Neutrophil (primary cell): ENCODE measurements around the gene UFM1.

Experiments
- H3K27ac ChIP-seq: fragments of 200-600 bp; sonication (generic); 2 replicates; pipeline ENCODE4 v1.5.1; 2016; ENCODE audit warnings: mild to moderate bottlenecking, moderate library complexity
- H3K27me3 ChIP-seq: fragments of 200-600 bp; sonication (generic); 2 replicates; pipeline ENCODE4 v1.6.0; 2016; ENCODE audit warnings: mild to moderate bottlenecking
- H3K36me3 ChIP-seq: fragments of 200-600 bp; sonication (generic); 2 replicates; pipeline ENCODE4 v1.5.1; 2017
- H3K4me1 ChIP-seq, 2 experiments: fragments of 200-600 bp in 1 of 2; sonication (generic) in 1 of 2; 1 replicate in 1 of 2; 2 replicates in 1 of 2; pipeline versions ENCODE4 v1.5.1 to v1.6.1; 2013 to 2016; ENCODE audit warnings: low read depth in 1 of 2, low read length in 1 of 2, mild to moderate bottlenecking in 1 of 2, moderate library complexity in 1 of 2; ENCODE audit not compliant: control insufficient read depth in 1 of 2, insufficient read depth in 1 of 2
- H3K4me3 ChIP-seq, 2 experiments: fragments of 200-600 bp in 1 of 2; sonication (generic) in 1 of 2; 1 replicate in 1 of 2; 2 replicates in 1 of 2; pipeline ENCODE4 v1.5.1; 2013 to 2016; ENCODE audit warnings: low read depth in 1 of 2, low read length in 1 of 2, mild to moderate bottlenecking in 1 of 2, moderate library complexity in 1 of 2
- H3K9me3 ChIP-seq: fragments of 200-600 bp; sonication (generic); 2 replicates; pipeline ENCODE4 v1.5.1; 2016
- CTCF ChIP-seq: fragments of 200-600 bp; sonication (generic); IDR thresholded peaks from 2 replicates; pipeline ENCODE4 v1.5.1; 2016; ENCODE audit warnings: antibody characterized with exemption

Gene UFM1

GRCh38 chr13:38394777-38395496 lies 45.3 kb downstream of the UFM1 start:
- Histone ChIP-seq H3K9me3 (no peaks in the 10 kb centered on the region), H3K27me3 (no peaks in the 10 kb centered on the region), H3K36me3 (no peaks in the 10 kb centered on the region), H3K27ac (no peak overlapping the region), H3K4me1 (peaks cover 8 to 13% of the 10 kb centered on the region in 2 experiments), H3K4me3 (no peak overlapping the region)
- TF ChIP-seq CTCF: no peak

- Histone ChIP-seq H3K9me3 (no peaks in the 10 kb centered on the region), H3K4me1 (peaks cover 8 to 13% of the 10 kb centered on the region in 2 experiments), H3K27me3 (no peaks in the 10 kb centered on the region), H3K36me3 (no peaks in the 10 kb centered on the region), H3K4me3 (no peak overlapping the region), H3K27ac (no peak overlapping the region)
- no peak for TF ChIP-seq CTCF
These were observed 45.8 kb downstream of the UFM1 start for GRCh38 chr13:38395497-38395788.

GRCh38 chr13:38398711-38399493 lies 49.3 kb downstream of the UFM1 start:
- Histone ChIP-seq H3K36me3 (no peaks in the 10 kb centered on the region), H3K27me3 (no peaks in the 10 kb centered on the region), H3K4me1 (peaks cover 8 to 13% of the 10 kb centered on the region in 2 experiments), H3K4me3 (peak overlapping the region; percentile 23 to 42), H3K27ac (peak overlapping the region; percentile 46), H3K9me3 (no peaks in the 10 kb centered on the region)
- no peak for TF ChIP-seq CTCF

GRCh38 chr13:38399535-38399934 lies 49.9 kb downstream of the UFM1 start:
- H3K27me3 ChIP-seq: no peaks in the 10 kb centered on the region
- no peak for TF ChIP-seq CTCF
- peak overlapping the region; percentile 46 for H3K27ac ChIP-seq
- no peak overlapping the region for H3K4me3 ChIP-seq
- no peaks in the 10 kb centered on the region for H3K9me3 ChIP-seq
- H3K36me3 ChIP-seq: no peaks in the 10 kb centered on the region
- peaks cover 8 to 13% of the 10 kb centered on the region in 2 experiments for H3K4me1 ChIP-seq

GRCh38 chr13:38401276-38401675 lies 51.6 kb downstream of the UFM1 start:
- H3K4me3 ChIP-seq: no peak overlapping the region
- H3K27ac ChIP-seq: no peak overlapping the region
- no peak for TF ChIP-seq CTCF
- H3K27me3 ChIP-seq: no peaks in the 10 kb centered on the region
- H3K9me3 ChIP-seq: no peaks in the 10 kb centered on the region
- peaks cover 8 to 13% of the 10 kb centered on the region in 2 experiments for H3K4me1 ChIP-seq
- H3K36me3 ChIP-seq: no peaks in the 10 kb centered on the region
